Hematopoietic multipotent progenitor cell treated with erythropoietin and hydrocortisone succinate and interleukin-3 and kit ligand, for 15 days (in vitro differentiated cells): Measurements from ENCODE around the gene IPO4.
A peak's percentile ranks its signal among the peaks of the same experiment; 100 is the strongest.

Source experiments
- DNase-seq: peaks from one replicate; pipeline ENCODE4 v3.0.0-alpha.2; 2015; ENCODE audit warnings: low spot score

The IPO4 gene

GRCh38 chr14:24147761-24148428 lies 40.7 kb downstream of the IPO4 start:
- DNase-seq = no peak

GRCh38 chr14:24146978-24147760 lies 41.4 kb downstream of the IPO4 start, which contains the start of gene RNF31:
Gene RNF31 (plus strand): TSS chr14:24147498. CDS start chr14:24147699, 201 bp downstream.
- DNase-seq = peak; percentile 98

GRCh38 chr14:24146453-24146977 lies 42.1 kb downstream of the IPO4 start, which contains the start of gene PSME2:
Gene PSME2 (minus strand): TSS chr14:24146610. CDS start chr14:24146581, 29 bp downstream.
- DNase-seq = peak; percentile 82

- DNase-seq = no peak
These were observed 42.7 kb downstream of the IPO4 start for GRCh38 chr14:24145690-24146452.

GRCh38 chr14:24145219-24145618 lies 43.4 kb downstream of the IPO4 start:
- DNase-seq = no peak

- DNase-seq = no peak
These were observed 44.2 kb downstream of the IPO4 start for GRCh38 chr14:24144451-24144850.

- DNase-seq = no peak
These were observed 45.1 kb downstream of the IPO4 start for GRCh38 chr14:24143511-24143910.

- peak; percentile 99 for DNase-seq
These were observed 47.3 kb downstream of the IPO4 start, which contains the start of gene EMC9 for GRCh38 chr14:24141097-24141880. Gene EMC9 (minus strand): TSS chr14:24141591. CDS start chr14:24141304, 287 bp downstream.

- peak; percentile 33 for DNase-seq
These were observed 49.2 kb downstream of the IPO4 start for GRCh38 chr14:24139272-24139934.

GRCh38 chr14:24138396-24139271 lies 50.0 kb downstream of the IPO4 start:
- DNase-seq = no peak

GRCh38 chr14:24137529-24138395 lies 50.9 kb downstream of the IPO4 start:
- DNase-seq = no peak

GRCh38 chr14:24136684-24137528 lies 51.7 kb downstream of the IPO4 start:
- DNase-seq = no peak

GRCh38 chr14:24135834-24136683 lies 52.6 kb downstream of the IPO4 start, which contains the start of gene PSME1:
Gene PSME1 (plus strand): TSS chr14:24136194. CDS start chr14:24136263, 69 bp downstream.
- DNase-seq = peak; percentile 95

- DNase-seq = no peak
These were observed 53.1 kb downstream of the IPO4 start for GRCh38 chr14:24135584-24135833.

- DNase-seq = peak; percentile 45
These were observed 54.9 kb downstream of the IPO4 start for GRCh38 chr14:24133735-24134134.

- DNase-seq = no peak
These were observed 55.6 kb downstream of the IPO4 start for GRCh38 chr14:24132976-24133375.

- DNase-seq = no peak
These were observed 56.4 kb downstream of the IPO4 start for GRCh38 chr14:24132061-24132685.
